Testis (tissue), 3 donors: ENCODE data around the gene HNRNPA0. TPM values are rescaled to one million over a fixed set of nuclear protein-coding genes. Genes with fewer than 3 reads are reported as not detected.

Experiments used
- DNase-seq: peaks from one replicate; pipeline ENCODE4 v3.0.0-alpha.2; 2019
- H3K27ac ChIP-seq, 2 donors: fragments of 200-600 bp; sonication (generic); one replicate each; pipeline ENCODE4 v1.5.1; 2019
- H3K27me3 ChIP-seq: fragments of 200-600 bp; sonication (generic); one replicate; pipeline ENCODE4 v1.5.1; 2019
- H3K36me3 ChIP-seq: fragments of 200-600 bp; sonication (generic); one replicate; pipeline ENCODE4 v1.5.1; 2017; ENCODE audit warnings: low read depth; ENCODE audit errors: missing control alignments
- H3K4me1 ChIP-seq: fragments of 200-600 bp; sonication (generic); one replicate; pipeline ENCODE4 v1.5.1; 2019
- H3K4me3 ChIP-seq, 2 donors: fragments of 200-600 bp; sonication (generic); one replicate each; pipeline ENCODE4 v1.5.1; 2017 to 2019
- H3K9me3 ChIP-seq: fragments of 200-600 bp; sonication (generic); one replicate; pipeline ENCODE4 v1.5.1; 2017
- POLR2A ChIP-seq: fragments of 450-650 bp; IDR thresholded peaks from one replicate; pipeline ENCODE4 v1.6.1; 2017; ENCODE audit warnings: antibody characterized with exemption, mild to moderate bottlenecking, moderate library complexity
- WGBS, 2 donors: methylation state at CpG; one replicate each; pipeline ENCODE4 v1.1.5; 2018; 5-methylcytosine and 5-hydroxymethylcytosine counted together
- intact Hi-C: fragments of 100-400 bp; cut with DNase I; formaldehyde crosslinking; loops from one replicate; pipeline ENCODE4 v1.15.1; 2023; ENCODE audit warnings: low total_unique reads
- polyA plus RNA-seq: library from polyadenylated mRNA; stranded (reverse); fragments of 350-450 nt; fragmentation: Illumina TruSeq; extraction: RNeasy Lipid Tissue Mini Kit (QIAGEN cat#74804); gene quantifications from one replicate; pipeline ENCODE4 v1.2.3, GENCODE V29; 2014; ENCODE audit warnings: low read depth, low replicate concordance; ENCODE audit not compliant: insufficient read depth
- total RNA-seq, 2 donors: library from RNA; depleted of rRNA; stranded (reverse); fragments of >200 nt; gene quantifications; one replicate each; pipeline ENCODE4 v1.2.3, GENCODE V29; 2016
- TF ChIP-seq, protein P1 (sequence below), 3 experiments: fragments of 450-650 bp in 2 of 3; fragments of 200-600 bp in 1 of 3; sonication (generic) in 1 of 3; IDR thresholded peaks; one replicate each; pipeline ENCODE4 v1.5.1; 2016 to 2019; ENCODE audit warnings: antibody characterized with exemption in 3 of 3, mild to moderate bottlenecking in 2 of 3, moderate library complexity in 1 of 3

Gene HNRNPA0
- total and polyA plus RNA-seq, 3 donors from 2014 or later, result 22.7 to 34.0 (median 22.8) TPM

DNA sequence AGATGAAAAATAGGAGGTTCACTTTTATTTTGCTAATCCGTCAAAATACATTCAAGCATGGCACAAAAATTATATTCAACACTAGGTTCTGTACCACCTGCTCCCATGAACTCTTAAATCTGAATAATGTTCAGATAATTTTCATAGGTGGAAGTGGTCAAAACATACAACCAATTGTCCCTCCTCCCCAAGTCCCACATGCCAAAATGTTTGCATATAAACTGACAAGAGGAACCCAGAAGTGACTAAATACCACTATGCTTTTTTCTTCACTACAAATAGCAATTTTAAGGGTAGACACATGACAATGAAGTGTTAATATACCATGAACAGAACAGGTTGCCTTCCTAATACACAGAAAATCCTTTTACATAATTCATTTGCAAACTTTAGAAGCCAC, 3.7 kb downstream of the HNRNPA0 start:
- Histone ChIP-seq H3K27ac (no peak overlapping the region), H3K4me3 (no peak overlapping the region), H3K4me1 (peaks cover 12% of the 10 kb centered on the region), H3K36me3 (no peaks in the 10 kb centered on the region), H3K27me3 (no peaks in the 10 kb centered on the region), H3K9me3 (no peaks in the 10 kb centered on the region)
- no peak for DNase-seq
- WGBS, 2 donors, result 51 to 64% methylated on average over 1 of the region's 1 CpG
- intact Hi-C loops, result no loop called here
- TF ChIP-seq, protein P1, sequence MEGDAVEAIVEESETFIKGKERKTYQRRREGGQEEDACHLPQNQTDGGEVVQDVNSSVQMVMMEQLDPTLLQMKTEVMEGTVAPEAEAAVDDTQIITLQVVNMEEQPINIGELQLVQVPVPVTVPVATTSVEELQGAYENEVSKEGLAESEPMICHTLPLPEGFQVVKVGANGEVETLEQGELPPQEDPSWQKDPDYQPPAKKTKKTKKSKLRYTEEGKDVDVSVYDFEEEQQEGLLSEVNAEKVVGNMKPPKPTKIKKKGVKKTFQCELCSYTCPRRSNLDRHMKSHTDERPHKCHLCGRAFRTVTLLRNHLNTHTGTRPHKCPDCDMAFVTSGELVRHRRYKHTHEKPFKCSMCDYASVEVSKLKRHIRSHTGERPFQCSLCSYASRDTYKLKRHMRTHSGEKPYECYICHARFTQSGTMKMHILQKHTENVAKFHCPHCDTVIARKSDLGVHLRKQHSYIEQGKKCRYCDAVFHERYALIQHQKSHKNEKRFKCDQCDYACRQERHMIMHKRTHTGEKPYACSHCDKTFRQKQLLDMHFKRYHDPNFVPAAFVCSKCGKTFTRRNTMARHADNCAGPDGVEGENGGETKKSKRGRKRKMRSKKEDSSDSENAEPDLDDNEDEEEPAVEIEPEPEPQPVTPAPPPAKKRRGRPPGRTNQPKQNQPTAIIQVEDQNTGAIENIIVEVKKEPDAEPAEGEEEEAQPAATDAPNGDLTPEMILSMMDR (IDR thresholded peaks at IDR 0.05), result no peak
- no peak for TF ChIP-seq POLR2A

DNA sequence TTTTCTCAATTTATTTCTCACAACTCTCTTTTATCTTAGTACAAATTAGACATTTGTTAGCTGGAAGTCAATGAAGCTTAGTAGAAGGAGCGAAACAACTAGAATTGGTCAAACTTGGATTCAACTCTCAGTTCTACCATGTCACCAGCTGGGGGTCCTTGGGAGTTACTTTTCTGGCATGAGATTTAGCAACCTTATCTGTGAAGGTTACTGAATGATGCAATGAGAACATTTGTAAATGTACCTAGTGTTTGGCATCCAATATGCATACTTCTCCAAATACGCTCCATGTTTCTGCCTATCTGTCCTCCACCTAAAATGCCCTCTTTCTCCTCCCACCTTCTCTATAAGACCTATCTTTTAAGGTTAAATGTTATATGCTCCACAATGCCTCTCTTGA, 6.3 kb downstream of the HNRNPA0 start:
- intact Hi-C loops, result no loop called here
- Histone ChIP-seq H3K36me3 (no peaks in the 10 kb centered on the region), H3K4me3 (no peak overlapping the region), H3K27ac (no peak overlapping the region), H3K9me3 (no peaks in the 10 kb centered on the region), H3K27me3 (no peaks in the 10 kb centered on the region), H3K4me1 (peaks cover 12% of the 10 kb centered on the region)
- DNase-seq, result no peak
- no peak for TF ChIP-seq POLR2A
- TF ChIP-seq, protein P1 (IDR thresholded peaks at IDR 0.05), result no peak
- WGBS, 2 donors, result 65 to 78% methylated on average over 2 of the region's 2 CpGs

DNA sequence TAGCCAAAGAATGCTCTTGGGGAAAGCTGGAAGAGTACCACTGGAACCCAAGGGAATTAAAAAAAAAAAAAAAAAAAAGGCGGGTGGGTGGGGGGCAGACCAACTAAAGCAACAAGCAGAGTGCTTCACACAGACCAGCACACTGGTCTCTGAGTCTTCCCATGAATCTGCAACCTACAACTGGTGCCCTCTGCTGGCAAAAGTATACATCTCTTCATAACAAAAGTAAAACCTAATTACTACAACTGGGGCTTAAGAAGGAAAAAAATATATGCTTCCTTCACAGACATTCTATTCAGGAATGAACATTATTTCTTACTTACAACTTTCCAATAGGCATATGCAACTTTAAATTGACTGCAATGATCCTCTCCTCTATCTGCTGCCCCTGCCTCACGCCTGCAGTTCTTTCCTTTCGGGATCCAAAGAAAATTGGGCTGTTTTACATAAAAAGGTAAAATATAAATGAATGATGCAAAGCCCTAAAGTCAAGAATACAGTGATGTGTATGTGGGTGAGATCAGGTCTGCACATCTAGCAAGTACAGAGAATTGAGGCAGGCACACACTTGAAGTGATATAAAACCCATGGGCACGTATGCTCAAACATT, 11.0 kb downstream of the HNRNPA0 start:
- peak; percentile 72 for DNase-seq
- whole genome bisulfite sequencing, 2 donors, result 77 to 79% methylated on average over 4 of the region's 4 CpGs
- no peaks in the 10 kb centered on the region for H3K4me1 ChIP-seq
- H3K9me3 ChIP-seq, result no peaks in the 10 kb centered on the region
- H3K36me3 ChIP-seq, result no peaks in the 10 kb centered on the region
- TF ChIP-seq POLR2A, result no peak
- TF ChIP-seq, protein P1 (IDR thresholded peaks at IDR 0.05), result peak; percentile 42 to 54 (median 52)
- no peaks in the 10 kb centered on the region for H3K27me3 ChIP-seq
- intact Hi-C loops, result no loop called here
- no peak overlapping the region for H3K4me3 ChIP-seq
- no peak overlapping the region for H3K27ac ChIP-seq

DNA sequence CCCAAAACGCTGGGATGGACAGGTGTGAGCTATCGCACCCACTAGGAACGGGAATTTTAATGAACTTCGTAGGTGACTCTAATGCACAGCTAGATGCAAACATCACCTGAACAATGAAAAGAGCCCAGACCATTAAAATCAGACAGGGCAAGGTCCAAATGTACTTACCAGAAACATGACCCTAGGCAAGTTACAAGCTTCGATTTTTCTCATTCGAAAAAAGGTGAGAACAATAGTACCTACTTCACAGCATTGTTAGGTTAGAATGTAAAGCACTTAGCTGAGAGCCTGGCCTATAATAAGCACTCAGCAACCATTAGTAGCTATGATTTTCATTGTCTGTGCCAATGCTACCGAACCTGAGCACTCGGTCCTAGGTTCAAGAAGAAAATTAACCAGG, 12.4 kb downstream of the HNRNPA0 start:
- no peaks in the 10 kb centered on the region for H3K4me1 ChIP-seq
- TF ChIP-seq POLR2A, result no peak
- TF ChIP-seq, protein P1 (IDR thresholded peaks at IDR 0.05), result no peak
- H3K36me3 ChIP-seq, result no peaks in the 10 kb centered on the region
- H3K9me3 ChIP-seq, result no peaks in the 10 kb centered on the region
- H3K27me3 ChIP-seq, result no peaks in the 10 kb centered on the region
- DNase-seq, result no peak
- H3K27ac ChIP-seq, result no peak overlapping the region
- intact Hi-C loops, result no loop called here
- 88 to 92% methylated on average over 8 of the region's 8 CpGs for WGBS, 2 donors
- H3K4me3 ChIP-seq, result no peak overlapping the region

DNA sequence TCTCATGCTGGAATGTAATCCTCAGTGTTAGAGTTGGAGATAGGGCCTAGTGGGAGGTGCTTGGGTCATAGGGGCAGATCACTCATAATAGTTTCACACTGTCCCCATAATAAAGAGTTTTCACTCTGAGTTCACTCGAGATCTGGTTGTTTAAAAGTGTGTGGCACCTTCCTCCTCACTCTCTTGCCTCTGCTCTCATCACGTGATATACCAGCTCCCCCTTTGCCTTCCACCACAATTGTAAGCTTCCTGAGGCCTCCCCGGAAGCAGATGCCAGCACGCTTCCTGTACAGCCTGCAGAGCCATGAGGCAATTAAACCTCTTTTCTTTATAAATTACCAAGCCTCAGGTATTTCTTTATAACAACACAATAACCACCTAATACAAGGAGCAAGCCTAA, 14.4 kb downstream of the HNRNPA0 start:
- Histone ChIP-seq H3K4me3 (no peak overlapping the region), H3K27ac (no peak overlapping the region), H3K36me3 (no peaks in the 10 kb centered on the region), H3K4me1 (peaks cover 15% of the 10 kb centered on the region), H3K9me3 (no peaks in the 10 kb centered on the region), H3K27me3 (no peaks in the 10 kb centered on the region)
- no peak for DNase-seq
- intact Hi-C loops, result loop anchor here (10.0 kb wide), 1 partner anchor 105 kb away; no protein-coding TSS in a partner anchor
- 88 to 93% methylated on average over 4 of the region's 4 CpGs for WGBS, 2 donors
- TF ChIP-seq POLR2A, result no peak
- TF ChIP-seq, protein P1 (IDR thresholded peaks at IDR 0.05), result no peak
